Keratinocyte (primary cell): ENCODE measurements around the gene CTU1.

Source experiments
- CTCF ChIP-seq, 3 experiments: IDR thresholded peaks in 1 of 3; conservative IDR thresholded peaks in 1 of 3; optimal IDR thresholded peaks in 1 of 3; 2 replicates in 2 of 3; 3 replicates in 1 of 3; pipeline versions ENCODE3 to v1.5.1; 2011; ENCODE audit warnings: low read length in 3 of 3, mild to moderate bottlenecking in 3 of 3, moderate library complexity in 2 of 3, control low read depth in 1 of 3, inconsistent platforms in 1 of 3; ENCODE audit not compliant: insufficient read depth in 2 of 3; ENCODE audit errors: extremely low read depth in 1 of 3
- EZH2 ChIP-seq: IDR thresholded peaks from one replicate; pipeline ENCODE4 v1.6.1; 2012; ENCODE audit warnings: inconsistent platforms, mild to moderate bottlenecking, low read length, moderate library complexity

GRCh38 chr19:51071095-51071405 is 37.2 kb downstream of the CTU1 start:
- TF ChIP-seq CTCF (optimal IDR thresholded peaks at IDR 0.05 in 1 of 3, IDR thresholded peaks at IDR 0.05 in 1 of 3, conservative IDR thresholded peaks at IDR 0.05 in 1 of 3; ENCODE audit: extremely low read depth in 1 of 3, insufficient read depth in 2 of 3, low read length in 3 of 3) (no peak), EZH2 (no peak)
